ENCODE measurements around the gene ZNF638. TPM values are rescaled to one million over a fixed set of nuclear protein-coding genes. Genes with fewer than 3 reads are reported as not detected.
A peak's percentile ranks its signal among the peaks of the same experiment; 100 is the strongest.

ZNF638 gene
- total RNA-seq, 1 experiment from 2014 or later, result 109 TPM

GRCh38 chr2:71281950-71282349 is 49.6 kb upstream of the ZNF638 start:
- POLR2A ChIA-PET, result no interaction called here
- no peak overlapping the region for H3K27ac Mint-ChIP-seq
- H3K4me1 Mint-ChIP-seq, result peaks cover 43% of the 10 kb centered on the region
- CTCF ChIA-PET, result interaction anchor here (1.0 to 2.8 kb wide), 5 partner anchors 13 to 125 kb away, joined by 3 to 10 read pairs (median 5); partner anchors contain the start of genes PAIP2B and ZNF638
- no peaks in the 10 kb centered on the region for H3K36me3 Mint-ChIP-seq
- peaks cover 10% of the 10 kb centered on the region for H3K27me3 Mint-ChIP-seq (ENCODE audit: low read depth)
- H3K4me3 Mint-ChIP-seq, result no peak overlapping the region
- no peak for TF ChIP-seq ARID4B (CRISPR knock-in tag; IDR thresholded peaks at IDR 0.05; ENCODE audit: borderline replicate concordance)
- TF ChIP-seq ZNF281 (CRISPR knock-in tag; IDR thresholded peaks at IDR 0.05), result no peak
- TF ChIP-seq MAX (CRISPR knock-in tag; IDR thresholded peaks at IDR 0.05), result no peak
- TF ChIP-seq RELA (CRISPR knock-in tag; IDR thresholded peaks at IDR 0.05; ENCODE audit: borderline replicate concordance), result no peak
- no peak for TF ChIP-seq SP1 (CRISPR knock-in tag; conservative IDR thresholded peaks at IDR 0.05)
- TF ChIP-seq ATF1 (CRISPR knock-in tag; IDR thresholded peaks at IDR 0.05), result no peak
- no peak for TF ChIP-seq CTCF (IDR thresholded peaks at IDR 0.05)
- ATAC-seq (no peak), DNase-seq (ENCODE audit: low spot score) (no peak)
- H3K9me3 Mint-ChIP-seq, result no peaks in the 10 kb centered on the region

- Mint-ChIP-seq H3K36me3 (no peaks in the 10 kb centered on the region), H3K4me3 (no peak overlapping the region), H3K4me1 (peaks cover 40% of the 10 kb centered on the region), H3K27ac (no peak overlapping the region), H3K9me3 (no peaks in the 10 kb centered on the region), H3K27me3 (ENCODE audit: low read depth) (peaks cover 4% of the 10 kb centered on the region)
- ATAC-seq (peak; percentile 75), DNase-seq (ENCODE audit: low spot score) (no peak)
- POLR2A ChIA-PET, result no interaction called here
- CTCF ChIA-PET, result interaction anchor here (1.0 to 2.8 kb wide), 4 partner anchors 14 to 125 kb away, joined by 3 to 10 read pairs (median 6); partner anchors contain the start of gene ZNF638
- TF ChIP-seq USF1 (CRISPR knock-in tag; IDR thresholded peaks at IDR 0.05) (no peak), NR1H2 (CRISPR knock-in tag; IDR thresholded peaks at IDR 0.05) (no peak), OVOL2 (CRISPR knock-in tag; IDR thresholded peaks at IDR 0.05; ENCODE audit: borderline replicate concordance) (no peak), IRF2 (CRISPR knock-in tag; IDR thresholded peaks at IDR 0.05; ENCODE audit: borderline replicate concordance, low read depth) (no peak), MAX (CRISPR knock-in tag; IDR thresholded peaks at IDR 0.05) (no peak), SMAD4 (CRISPR knock-in tag; IDR thresholded peaks at IDR 0.05) (no peak), ATF6 (CRISPR knock-in tag; IDR thresholded peaks at IDR 0.05) (no peak), JUN (CRISPR knock-in tag; IDR thresholded peaks at IDR 0.05) (no peak), STAT6 (CRISPR knock-in tag; conservative IDR thresholded peaks at IDR 0.05; ENCODE audit: low read depth) (no peak), ATF2 (CRISPR knock-in tag; IDR thresholded peaks at IDR 0.05; ENCODE audit: borderline replicate concordance, low read depth) (no peak), CREM (CRISPR knock-in tag; IDR thresholded peaks at IDR 0.05) (no peak), ZBTB21 (CRISPR knock-in tag; IDR thresholded peaks at IDR 0.05; ENCODE audit: borderline replicate concordance) (no peak)
These were observed 49.1 kb upstream of the ZNF638 start for GRCh38 chr2:71282493-71282892.
